ENCODE data around the gene PLEKHG5.
"Not testable (repeated sequence)": the region's sequence is repeated elsewhere in the genome, so short reads cannot be mapped to it uniquely, and the experiment has no call there.

PLEKHG5 gene

DNA sequence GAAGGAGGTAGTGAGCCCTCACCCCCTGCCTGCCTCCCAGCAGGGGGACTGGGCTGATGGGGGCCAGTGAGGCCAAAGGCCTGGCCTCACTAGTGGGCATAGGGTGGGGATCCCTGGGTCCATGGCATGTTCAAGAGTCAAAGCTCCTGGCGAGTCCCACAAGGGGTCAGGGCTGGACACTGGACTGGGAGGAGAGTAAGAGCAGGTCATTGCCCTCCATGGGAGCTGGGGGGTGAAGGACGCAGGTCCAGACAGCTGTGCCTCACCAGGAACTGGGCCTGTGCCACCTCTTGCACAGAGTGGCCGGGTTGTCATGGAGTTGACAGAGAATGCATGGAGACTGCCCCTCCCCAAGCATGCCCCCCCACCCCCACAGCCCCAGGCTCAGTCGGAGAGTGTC, 45.5 kb downstream of the PLEKHG5 start:
- not testable (repeated sequence) for H3K9me3 ChIP-seq (ENCODE audit: insufficient read depth, low read depth, low read length); H3K9ac ChIP-seq (ENCODE audit: low read depth, low read length); H3K4me3 ChIP-seq (ENCODE audit: low read length); H3K27ac ChIP-seq (ENCODE audit: low read length); H3K4me1 ChIP-seq (ENCODE audit: insufficient read depth, low read length); H3K36me3 ChIP-seq (ENCODE audit: insufficient read depth, low read depth, low read length)
- H3K27me3 ChIP-seq (ENCODE audit: insufficient read depth, low read length) = peaks cover 45% of the 10 kb centered on the region

DNA sequence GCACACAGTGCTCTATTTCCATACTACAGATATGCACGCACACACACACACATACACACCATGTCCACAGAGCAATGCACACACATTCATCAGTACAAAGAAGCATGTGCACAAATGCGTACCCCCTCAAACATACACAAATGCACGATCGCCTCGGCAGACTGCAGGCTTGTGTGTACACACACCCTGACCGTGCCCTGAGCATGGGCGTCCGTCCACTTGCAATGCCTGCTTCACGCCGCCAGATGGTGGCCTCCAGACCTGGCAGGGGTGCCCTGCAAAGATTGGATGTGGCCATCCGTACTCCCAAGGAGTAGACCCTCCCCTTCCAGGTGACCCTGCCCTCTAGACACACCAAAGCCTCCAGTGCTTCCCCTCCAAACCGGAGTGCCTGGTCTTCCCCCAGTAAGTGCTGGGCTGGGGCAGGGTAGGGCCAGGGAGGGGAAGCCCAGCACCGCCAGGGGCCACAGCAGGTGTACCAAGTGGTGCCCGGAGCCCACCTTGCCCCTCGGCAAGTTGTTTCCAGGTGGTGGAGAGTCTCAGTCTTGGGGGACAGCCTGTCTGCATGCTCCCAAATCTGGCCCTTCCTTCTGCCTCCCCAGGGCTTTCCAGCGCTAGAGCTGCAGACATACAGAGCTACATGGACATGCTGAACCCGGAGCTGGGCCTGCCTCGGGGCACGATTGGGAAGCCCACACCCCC, 46.3 kb downstream of the PLEKHG5 start:
- Histone ChIP-seq H3K4me3 (ENCODE audit: low read length) (no peak overlapping the region), H3K4me1 (ENCODE audit: insufficient read depth, low read length) (peaks cover 8% of the 10 kb centered on the region; the same call in 1 of the 2 replicates), H3K27ac (ENCODE audit: low read length) (no peak overlapping the region), H3K27me3 (ENCODE audit: insufficient read depth, low read length) (peaks cover 43% of the 10 kb centered on the region), H3K9ac (ENCODE audit: low read depth, low read length) (no peak overlapping the region), H3K36me3 (ENCODE audit: insufficient read depth, low read depth, low read length) (no peaks in the 10 kb centered on the region), H3K9me3 (ENCODE audit: insufficient read depth, low read depth, low read length) (no peaks in the 10 kb centered on the region)

DNA sequence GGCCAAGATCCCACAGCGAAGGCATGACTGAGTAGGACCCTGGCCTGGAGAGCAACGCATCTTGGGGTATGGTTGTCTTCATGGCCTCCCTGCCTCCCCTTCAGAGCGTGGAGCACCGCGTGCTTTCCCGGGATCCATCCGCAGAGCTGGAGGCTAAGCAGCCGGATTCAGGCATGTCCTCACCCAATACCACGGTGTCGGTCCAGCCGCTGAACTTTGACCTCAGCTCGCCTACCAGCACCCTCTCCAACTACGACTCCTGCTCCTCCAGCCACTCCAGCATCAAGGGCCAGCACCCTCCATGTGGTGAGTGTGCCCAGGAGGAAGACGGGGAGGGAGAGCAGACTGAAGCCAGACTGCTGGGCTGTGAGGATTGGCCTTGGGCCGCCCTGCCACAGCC, 47.1 kb downstream of the PLEKHG5 start:
- no peaks in the 10 kb centered on the region for H3K9me3 ChIP-seq (ENCODE audit: insufficient read depth, low read depth, low read length)
- H3K4me3 ChIP-seq (ENCODE audit: low read length) = no peak overlapping the region
- peaks cover 6% of the 10 kb centered on the region; the same call in 1 of the 2 replicates for H3K4me1 ChIP-seq (ENCODE audit: insufficient read depth, low read length)
- H3K27me3 ChIP-seq (ENCODE audit: insufficient read depth, low read length) = peaks cover 43% of the 10 kb centered on the region
- no peak overlapping the region for H3K9ac ChIP-seq (ENCODE audit: low read depth, low read length)
- no peaks in the 10 kb centered on the region for H3K36me3 ChIP-seq (ENCODE audit: insufficient read depth, low read depth, low read length)
- H3K27ac ChIP-seq (ENCODE audit: low read length) = no peak overlapping the region

DNA sequence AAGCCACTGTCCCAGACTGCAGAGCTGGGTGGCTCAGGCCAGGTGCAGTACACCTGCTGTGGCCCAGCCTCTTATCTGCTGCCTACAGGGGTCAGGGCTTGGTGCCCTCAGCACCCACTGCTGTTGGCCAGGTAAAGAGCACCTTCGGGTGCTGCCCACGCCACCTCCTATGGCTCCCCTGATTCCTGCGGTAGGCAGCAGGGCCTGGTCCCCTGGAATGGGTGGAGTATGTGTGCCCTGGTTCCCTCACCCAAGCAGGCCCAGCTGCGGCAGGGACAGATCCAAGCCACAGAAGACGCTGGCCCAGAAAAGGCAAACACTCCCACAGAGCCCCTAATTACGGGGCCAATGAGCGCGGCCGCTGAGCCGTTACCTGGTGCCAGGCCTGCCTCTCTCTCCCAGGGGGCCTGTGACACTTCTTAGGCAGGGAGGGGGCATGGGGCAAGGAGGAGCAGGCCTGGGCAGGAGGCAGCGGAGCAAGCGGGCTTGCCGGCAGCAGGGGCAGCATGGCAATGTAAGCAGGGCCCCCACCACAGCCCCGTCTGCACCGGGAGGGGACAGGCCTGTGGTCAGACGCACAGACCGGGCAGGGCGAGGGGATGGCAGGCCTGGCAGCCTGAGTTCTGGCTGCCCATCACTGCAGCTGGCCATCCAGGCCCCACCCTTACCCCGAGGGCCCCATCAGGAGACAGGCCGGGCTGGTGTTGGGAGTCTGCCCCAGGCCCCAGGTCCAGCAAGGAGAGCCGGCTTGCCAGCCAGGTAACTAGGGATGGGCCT, 47.9 kb downstream of the PLEKHG5 start:
- Histone ChIP-seq H3K4me1 (ENCODE audit: insufficient read depth, low read length) (peaks cover 4% of the 10 kb centered on the region; the same call in 1 of the 2 replicates), H3K9me3 (ENCODE audit: insufficient read depth, low read depth, low read length) (no peaks in the 10 kb centered on the region), H3K36me3 (ENCODE audit: insufficient read depth, low read depth, low read length) (no peaks in the 10 kb centered on the region), H3K27ac (ENCODE audit: low read length) (no peak overlapping the region), H3K9ac (ENCODE audit: low read depth, low read length) (no peak overlapping the region), H3K4me3 (ENCODE audit: low read length) (no peak overlapping the region), H3K27me3 (ENCODE audit: insufficient read depth, low read length) (peaks cover 42% of the 10 kb centered on the region)

DNA sequence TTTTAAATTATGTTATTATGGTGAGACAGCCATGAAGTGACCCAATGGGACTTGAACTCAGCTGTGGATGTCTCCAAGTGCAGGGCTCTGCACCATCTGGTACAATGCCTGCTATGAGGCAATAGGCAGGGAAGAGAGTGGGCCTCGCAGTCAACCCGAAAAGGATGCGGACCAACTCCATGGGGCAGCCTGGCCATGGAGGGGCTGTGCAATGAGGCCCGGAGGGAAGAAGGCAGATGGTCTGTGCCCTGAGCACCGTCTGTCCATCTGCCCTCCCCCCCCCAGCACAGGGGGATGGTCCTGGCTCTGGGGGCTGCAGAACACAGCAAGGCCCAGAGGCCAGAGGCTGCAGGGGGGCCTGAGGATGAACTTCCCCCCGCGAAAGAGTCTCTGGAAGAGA, 49.9 kb downstream of the PLEKHG5 start:
- H3K4me1 ChIP-seq (ENCODE audit: insufficient read depth, low read length) = peaks cover 1% of the 10 kb centered on the region; the same call in 1 of the 2 replicates
- H3K27me3 ChIP-seq (ENCODE audit: insufficient read depth, low read length) = peaks cover 35% of the 10 kb centered on the region
- H3K4me3 ChIP-seq (ENCODE audit: low read length) = no peak overlapping the region
- H3K36me3 ChIP-seq (ENCODE audit: insufficient read depth, low read depth, low read length) = no peaks in the 10 kb centered on the region
- H3K9me3 ChIP-seq (ENCODE audit: insufficient read depth, low read depth, low read length) = no peaks in the 10 kb centered on the region
- no peak overlapping the region for H3K27ac ChIP-seq (ENCODE audit: low read length)
- H3K9ac ChIP-seq (ENCODE audit: low read depth, low read length) = no peak overlapping the region

DNA sequence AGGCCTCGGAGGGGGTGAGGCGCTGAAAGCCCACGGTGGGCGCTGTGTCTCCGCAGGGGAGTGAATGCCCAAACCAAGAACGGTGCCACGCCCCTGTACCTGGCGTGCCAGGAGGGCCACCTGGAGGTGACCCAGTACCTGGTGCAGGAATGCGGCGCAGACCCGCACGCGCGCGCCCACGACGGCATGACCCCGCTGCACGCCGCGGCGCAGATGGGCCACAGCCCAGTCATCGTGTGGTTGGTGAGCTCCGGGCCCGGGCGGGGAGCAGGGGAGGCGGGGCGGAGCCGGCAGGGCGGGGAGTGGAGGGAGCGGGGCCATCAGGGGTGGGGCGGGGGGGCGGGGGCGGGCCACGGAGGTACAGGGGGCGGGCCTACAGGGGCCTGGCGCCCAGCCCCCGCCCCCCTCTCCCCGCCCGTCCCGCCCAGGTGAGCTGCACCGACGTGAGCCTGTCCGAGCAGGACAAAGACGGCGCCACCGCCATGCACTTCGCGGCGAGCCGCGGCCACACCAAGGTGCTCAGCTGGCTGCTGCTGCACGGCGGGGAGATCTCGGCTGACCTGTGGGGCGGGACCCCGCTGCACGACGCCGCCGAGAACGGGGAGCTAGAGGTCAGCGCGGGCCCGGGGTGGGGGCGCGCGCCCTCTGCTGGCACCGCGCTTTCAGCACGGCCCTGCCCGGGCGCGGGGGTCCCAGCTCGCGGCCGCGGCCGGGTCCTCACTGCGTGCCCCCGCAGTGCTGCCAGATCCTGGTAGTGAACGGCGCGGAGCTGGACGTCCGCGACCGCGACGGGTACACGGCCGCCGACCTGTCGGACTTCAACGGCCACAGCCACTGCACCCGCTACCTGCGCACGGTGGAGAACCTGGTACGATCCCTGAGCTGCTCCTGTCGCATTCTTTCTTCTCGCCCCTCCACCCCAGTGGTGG, 51.0 kb downstream of the PLEKHG5 start:
- Histone ChIP-seq H3K27me3 (ENCODE audit: insufficient read depth, low read length) (peaks cover 33% of the 10 kb centered on the region), H3K9ac (ENCODE audit: low read depth, low read length) (no peak overlapping the region), H3K36me3 (ENCODE audit: insufficient read depth, low read depth, low read length) (no peaks in the 10 kb centered on the region), H3K4me1 (ENCODE audit: insufficient read depth, low read length) (no peaks in the 10 kb centered on the region), H3K9me3 (ENCODE audit: insufficient read depth, low read depth, low read length) (no peaks in the 10 kb centered on the region), H3K27ac (ENCODE audit: low read length) (no peak overlapping the region), H3K4me3 (ENCODE audit: low read length) (peak overlapping the region; percentile 46; the same call in 1 of the 2 replicates)

DNA sequence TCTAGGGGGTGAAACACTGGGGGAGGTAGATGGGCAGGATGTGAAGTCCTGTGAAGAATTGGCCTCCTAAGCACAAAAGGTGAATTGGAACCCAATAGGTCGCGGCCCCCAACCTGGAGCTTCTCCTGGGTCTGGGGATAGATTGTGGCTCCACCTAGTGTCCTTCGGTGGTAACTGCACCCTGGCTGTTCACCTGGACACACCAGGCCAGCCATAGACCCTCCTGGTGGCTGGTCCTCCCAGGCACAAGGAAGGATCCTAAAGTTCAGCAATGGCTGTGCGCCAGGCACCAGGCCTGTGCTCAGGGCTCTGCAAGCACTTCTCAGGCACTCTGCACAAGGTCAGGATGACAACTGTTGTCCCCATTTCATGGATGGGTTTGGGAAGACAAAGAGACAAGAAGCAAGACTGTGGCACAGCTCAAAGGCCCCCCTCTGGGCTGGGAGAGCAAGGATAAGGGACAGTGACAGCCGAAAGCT, 53.4 kb downstream of the PLEKHG5 start:
- Histone ChIP-seq H3K36me3 (ENCODE audit: insufficient read depth, low read depth, low read length) (no peaks in the 10 kb centered on the region), H3K27me3 (ENCODE audit: insufficient read depth, low read length) (peaks cover 33% of the 10 kb centered on the region), H3K4me1 (ENCODE audit: insufficient read depth, low read length) (no peaks in the 10 kb centered on the region), H3K9ac (ENCODE audit: low read depth, low read length) (no peak overlapping the region), H3K27ac (ENCODE audit: low read length) (no peak overlapping the region), H3K9me3 (ENCODE audit: insufficient read depth, low read depth, low read length) (no peaks in the 10 kb centered on the region), H3K4me3 (ENCODE audit: low read length) (no peak overlapping the region)

DNA sequence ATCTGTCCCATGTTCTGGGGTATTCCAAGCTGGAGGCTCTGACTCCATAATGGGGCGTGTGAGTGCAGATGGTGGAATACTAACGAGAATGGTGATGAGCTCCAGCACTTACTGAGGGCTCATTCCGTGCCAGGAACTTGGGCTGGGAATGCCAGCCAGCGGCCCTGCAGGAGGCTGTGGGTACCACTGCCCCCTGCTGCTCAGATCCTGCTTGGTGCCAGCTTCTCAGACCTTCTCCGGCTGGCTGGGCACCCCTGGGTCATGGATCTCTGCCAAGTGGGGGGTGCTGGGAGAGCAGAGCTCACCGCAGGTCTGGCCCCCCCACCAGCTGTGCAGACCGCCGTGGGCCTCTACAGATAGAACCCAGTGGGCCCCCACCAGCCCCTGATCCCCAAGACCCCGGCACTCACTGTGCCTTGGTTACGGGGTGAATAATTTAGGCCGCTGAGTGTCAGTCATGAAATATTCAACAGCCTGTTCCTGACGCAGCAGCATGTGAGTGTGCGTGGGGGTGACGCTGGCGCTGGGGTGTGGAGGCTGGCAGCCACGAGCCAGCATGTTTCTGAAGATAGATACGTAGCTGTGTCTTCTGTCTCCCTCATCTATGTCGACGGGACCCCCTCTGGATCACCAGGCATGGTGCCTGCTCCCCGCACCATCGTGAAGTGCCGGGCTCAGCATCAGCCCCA, 54.3 kb downstream of the PLEKHG5 start:
- H3K27me3 ChIP-seq (ENCODE audit: insufficient read depth, low read length) = peaks cover 33% of the 10 kb centered on the region
- not testable (repeated sequence) for H3K9me3 ChIP-seq (ENCODE audit: insufficient read depth, low read depth, low read length); H3K9ac ChIP-seq (ENCODE audit: low read depth, low read length); H3K36me3 ChIP-seq (ENCODE audit: insufficient read depth, low read depth, low read length); H3K4me3 ChIP-seq (ENCODE audit: low read length); H3K27ac ChIP-seq (ENCODE audit: low read length); H3K4me1 ChIP-seq (ENCODE audit: insufficient read depth, low read length)

DNA sequence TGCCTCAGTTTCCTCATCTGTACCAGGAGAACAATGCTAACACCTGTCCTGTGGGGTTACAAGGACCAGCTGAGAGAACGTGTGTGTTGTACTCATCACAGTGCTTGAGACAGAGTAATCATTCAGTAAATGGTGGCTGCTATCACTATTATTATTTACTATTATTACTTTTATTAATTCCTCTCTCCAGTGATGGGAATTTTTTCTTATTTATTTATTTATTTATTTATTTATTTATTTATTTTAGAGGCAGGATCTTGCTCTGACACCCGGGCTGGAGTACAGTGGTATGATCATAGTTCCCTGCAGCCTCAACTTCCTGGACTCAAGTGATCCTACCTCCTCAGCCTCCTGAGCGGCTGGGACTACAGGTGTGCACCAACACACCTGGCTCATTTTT, 55.2 kb downstream of the PLEKHG5 start:
- H3K4me3 ChIP-seq (ENCODE audit: low read length); H3K27ac ChIP-seq (ENCODE audit: low read length); H3K9me3 ChIP-seq (ENCODE audit: insufficient read depth, low read depth, low read length); H3K4me1 ChIP-seq (ENCODE audit: insufficient read depth, low read length); H3K36me3 ChIP-seq (ENCODE audit: insufficient read depth, low read depth, low read length); H3K9ac ChIP-seq (ENCODE audit: low read depth, low read length): not testable (repeated sequence)
- H3K27me3 ChIP-seq (ENCODE audit: insufficient read depth, low read length) = peaks cover 25% of the 10 kb centered on the region

DNA sequence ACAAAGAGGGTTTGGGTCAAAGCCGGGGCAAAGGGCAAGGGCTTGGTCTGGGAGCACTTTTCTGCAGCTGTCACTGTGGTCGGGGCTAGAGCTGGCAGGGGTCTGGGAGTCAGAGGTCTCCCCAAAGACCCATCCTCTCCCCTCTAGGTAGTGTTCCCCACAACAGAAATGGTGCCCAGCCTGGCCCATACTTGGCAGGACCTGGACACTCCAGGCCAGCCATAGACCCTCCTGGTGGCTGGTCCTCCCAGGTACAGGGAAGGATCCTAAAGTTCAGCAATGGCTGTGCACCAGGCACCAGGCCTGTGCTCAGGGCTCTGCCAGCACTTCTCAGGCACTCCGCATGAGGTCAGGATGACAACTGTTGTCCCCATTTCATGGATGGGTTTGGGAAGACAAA, 55.9 kb downstream of the PLEKHG5 start:
- H3K9me3 ChIP-seq (ENCODE audit: insufficient read depth, low read depth, low read length) = no peaks in the 10 kb centered on the region
- no peak overlapping the region for H3K4me3 ChIP-seq (ENCODE audit: low read length)
- H3K4me1 ChIP-seq (ENCODE audit: insufficient read depth, low read length) = no peaks in the 10 kb centered on the region
- H3K36me3 ChIP-seq (ENCODE audit: insufficient read depth, low read depth, low read length) = no peaks in the 10 kb centered on the region
- H3K27ac ChIP-seq (ENCODE audit: low read length) = no peak overlapping the region
- H3K27me3 ChIP-seq (ENCODE audit: insufficient read depth, low read length) = peaks cover 25% of the 10 kb centered on the region
- H3K9ac ChIP-seq (ENCODE audit: low read depth, low read length) = no peak overlapping the region

DNA sequence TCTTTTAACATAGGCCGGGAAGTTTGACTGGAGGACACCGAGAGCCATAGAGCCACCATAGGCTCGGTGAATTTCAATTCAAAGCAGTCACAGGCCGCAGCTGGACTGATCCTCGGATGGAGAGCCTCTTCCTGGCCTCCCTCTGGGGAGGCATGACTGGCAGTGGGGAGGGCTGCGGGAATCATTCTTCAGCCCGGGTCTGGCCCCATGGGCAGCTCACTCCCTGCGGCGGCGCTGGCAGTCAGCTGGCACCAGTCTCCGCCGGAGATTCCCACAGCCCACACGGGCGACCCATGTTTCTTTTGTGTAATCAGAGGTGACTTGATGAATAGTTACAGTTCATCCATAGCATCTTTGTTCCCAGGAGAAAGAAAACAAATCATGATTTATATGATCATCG, 56.3 kb downstream of the PLEKHG5 start:
- Histone ChIP-seq H3K9ac (ENCODE audit: low read depth, low read length) (no peak overlapping the region), H3K27ac (ENCODE audit: low read length) (no peak overlapping the region), H3K9me3 (ENCODE audit: insufficient read depth, low read depth, low read length) (no peaks in the 10 kb centered on the region), H3K4me3 (ENCODE audit: low read length) (no peak overlapping the region), H3K4me1 (ENCODE audit: insufficient read depth, low read length) (peaks cover 2% of the 10 kb centered on the region; the same call in 1 of the 2 replicates), H3K27me3 (ENCODE audit: insufficient read depth, low read length) (peaks cover 28% of the 10 kb centered on the region), H3K36me3 (ENCODE audit: insufficient read depth, low read depth, low read length) (no peaks in the 10 kb centered on the region)
